ENCODE data around the gene CYB5R2.

Gene CYB5R2

GRCh38 chr11:7670641-7671040 is 2.7 kb downstream of the CYB5R2 start:
- no peak for TF ChIP-seq CTCF (IDR thresholded peaks at IDR 0.05; ENCODE audit: control insufficient read depth, extremely low read depth, insufficient read depth)
- no peak overlapping the region for H3K4me3 ChIP-seq (ENCODE audit: low read depth, low read length)
- no peak for DNase-seq (ENCODE audit: low read depth)

- TF ChIP-seq CTCF (IDR thresholded peaks at IDR 0.05; ENCODE audit: control insufficient read depth, extremely low read depth, insufficient read depth): no peak
- H3K4me3 ChIP-seq (ENCODE audit: low read depth, low read length): no peak overlapping the region
- DNase-seq (ENCODE audit: low read depth): no peak
These were observed 4.4 kb downstream of the CYB5R2 start for GRCh38 chr11:7668911-7669310.

GRCh38 chr11:7668464-7668863 is 4.8 kb downstream of the CYB5R2 start:
- no peak overlapping the region for H3K4me3 ChIP-seq (ENCODE audit: low read depth, low read length)
- DNase-seq (ENCODE audit: low read depth): no peak
- TF ChIP-seq CTCF (IDR thresholded peaks at IDR 0.05; ENCODE audit: control insufficient read depth, extremely low read depth, insufficient read depth): no peak

- H3K4me3 ChIP-seq (ENCODE audit: low read depth, low read length): no peak overlapping the region
- no peak for TF ChIP-seq CTCF (IDR thresholded peaks at IDR 0.05; ENCODE audit: control insufficient read depth, extremely low read depth, insufficient read depth)
These were observed 5.8 kb downstream of the CYB5R2 start for GRCh38 chr11:7667460-7667859.

GRCh38 chr11:7666292-7666866 is 6.9 kb downstream of the CYB5R2 start:
- TF ChIP-seq CTCF (IDR thresholded peaks at IDR 0.05; ENCODE audit: control insufficient read depth, extremely low read depth, insufficient read depth): no peak
- no peak overlapping the region for H3K4me3 ChIP-seq (ENCODE audit: low read depth, low read length)
- no peak for DNase-seq (ENCODE audit: low read depth)

More at GRCh38 chr11:7667460-7667859, 5.8 kb downstream of the CYB5R2 start:
- DNase-seq (ENCODE audit: low read depth): no peak

- no peak overlapping the region for H3K4me3 ChIP-seq (ENCODE audit: low read depth, low read length)
- DNase-seq (ENCODE audit: low read depth): peak; percentile 50
- peak; percentile 98 for TF ChIP-seq CTCF (IDR thresholded peaks at IDR 0.05; ENCODE audit: control insufficient read depth, extremely low read depth, insufficient read depth)
These were observed 7.6 kb downstream of the CYB5R2 start for GRCh38 chr11:7665473-7666291.
